Smooth muscle cell (in vitro differentiated cells): ENCODE measurements around the gene SNAPC5. TPM values are rescaled to one million over a fixed set of nuclear protein-coding genes. Genes with fewer than 3 reads are reported as not detected.

ENCODE experiments used
- DNase-seq: peaks from one replicate; lab custom pipeline; 2025; ENCODE audit not compliant: unreplicated experiment; lab: John Stamatoyannopoulos, UW
- H2AFZ ChIP-seq: fragments of 200-600 bp; sonication (generic); 2 replicates; pipeline ENCODE4 v1.6.0; 2016; ENCODE audit warnings: antibody characterized with exemption, low read depth, mild to moderate bottlenecking
- H3F3A ChIP-seq: fragments of 200-600 bp; sonication (generic); 2 replicates; pipeline ENCODE4 v1.6.0; 2017; ENCODE audit warnings: antibody characterized with exemption, low read depth
- H3K27ac ChIP-seq: fragments of 200-600 bp; sonication (generic); 2 replicates; pipeline ENCODE4 v1.5.1; 2016; ENCODE audit warnings: low read depth, mild to moderate bottlenecking
- H3K27me3 ChIP-seq: fragments of 200-600 bp; sonication (generic); 2 replicates; pipeline ENCODE4 v1.6.1; 2016; ENCODE audit warnings: low read depth, mild to moderate bottlenecking
- H3K36me3 ChIP-seq: fragments of 200-600 bp; sonication (generic); 2 replicates; pipeline ENCODE4 v1.5.1; 2016; ENCODE audit warnings: low read depth
- H3K4me1 ChIP-seq: fragments of 200-600 bp; sonication (generic); 2 replicates; pipeline ENCODE4 v1.5.1; 2016; ENCODE audit warnings: low read depth
- H3K4me2 ChIP-seq: fragments of 200-600 bp; sonication (generic); 2 replicates; pipeline ENCODE4 v1.6.0; 2016; ENCODE audit warnings: mild to moderate bottlenecking
- H3K4me3 ChIP-seq: fragments of 200-600 bp; sonication (generic); 2 replicates; pipeline ENCODE4 v1.5.1; 2016; ENCODE audit warnings: mild to moderate bottlenecking
- H3K79me2 ChIP-seq: fragments of 200-600 bp; sonication (generic); 2 replicates; pipeline ENCODE4 v1.6.0; 2016; ENCODE audit warnings: low read depth, mild to moderate bottlenecking
- H3K9ac ChIP-seq: fragments of 200-600 bp; sonication (generic); 2 replicates; pipeline ENCODE4 v1.6.0; 2016; ENCODE audit warnings: low read depth
- H3K9me3 ChIP-seq: fragments of 200-600 bp; sonication (generic); replicated peaks from 2 replicates; pipeline ENCODE4 v1.5.1; 2016; ENCODE audit warnings: low read depth
- H4K20me1 ChIP-seq: fragments of 200-600 bp; sonication (generic); 2 replicates; pipeline ENCODE4 v1.6.0; 2016; ENCODE audit warnings: low read depth
- WGBS: methylation state at CpG from one replicate; pipeline ENCODE4 v1.1.7; 2016; ENCODE audit warnings: low lambda C conversion rate; 5-methylcytosine and 5-hydroxymethylcytosine counted together
- polyA plus RNA-seq: library from polyadenylated mRNA; unstranded; fragments of >200 nt; fragmentation: Nextera tagmentation; extraction: Ambion mirVana; gene quantifications from 2 replicates; pipeline ENCODE4 v1.2.1, GENCODE V29; 2016
- total RNA-seq: library from RNA; depleted of rRNA; stranded (reverse); fragments of >200 nt; gene quantifications from 2 replicates; pipeline ENCODE4 v1.2.3, GENCODE V29; 2014
- TF ChIP-seq, protein P1 (sequence below): fragments of 200-600 bp; sonication (generic); IDR thresholded peaks from 2 replicates; pipeline ENCODE4 v1.5.1; 2017; ENCODE audit warnings: borderline replicate concordance, mild to moderate bottlenecking, antibody characterized with exemption; ENCODE audit not compliant: insufficient read depth, poor library complexity, severe bottlenecking

The SNAPC5 gene
- total and polyA plus RNA-seq, 2 experiments from 2014 or later = 19.1 to 27.0 TPM

DNA sequence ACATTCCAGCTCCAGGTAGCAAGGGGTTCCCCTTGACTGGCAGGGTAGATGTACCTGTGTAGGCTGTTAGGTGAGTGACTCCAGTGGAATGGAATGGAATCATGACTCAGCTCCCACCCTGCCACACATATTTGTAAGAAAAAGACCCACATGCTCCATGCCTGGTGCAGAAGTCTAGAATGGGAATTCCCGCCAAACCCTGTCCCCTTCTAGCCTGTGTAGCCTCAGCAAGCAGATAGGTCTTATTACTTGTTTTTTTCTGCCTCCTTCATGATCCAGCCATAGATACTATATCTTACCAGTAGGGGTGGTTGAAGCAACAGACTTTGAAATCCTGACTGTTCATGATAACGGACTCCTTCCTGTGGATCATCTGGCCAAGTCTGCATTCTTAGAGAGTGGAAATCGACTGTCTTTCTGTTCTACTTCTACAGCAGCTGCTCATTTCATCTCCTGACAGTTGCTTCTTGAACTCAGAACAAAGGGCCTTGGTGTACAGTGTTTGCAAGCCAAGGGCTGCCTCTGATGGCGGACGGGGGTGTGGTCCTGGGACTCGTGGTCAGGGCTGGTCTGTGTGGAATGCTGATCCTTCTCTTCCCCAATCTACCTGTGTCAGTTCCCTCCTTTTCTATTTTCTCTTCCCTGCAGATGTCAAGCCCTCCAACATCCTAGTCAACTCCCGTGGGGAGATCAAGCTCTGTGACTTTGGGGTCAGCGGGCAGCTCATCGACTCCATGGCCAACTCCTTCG is 16.3 kb downstream of the SNAPC5 start:
- H3K79me2 ChIP-seq = no peaks in the 10 kb centered on the region
- TF ChIP-seq, protein P1, sequence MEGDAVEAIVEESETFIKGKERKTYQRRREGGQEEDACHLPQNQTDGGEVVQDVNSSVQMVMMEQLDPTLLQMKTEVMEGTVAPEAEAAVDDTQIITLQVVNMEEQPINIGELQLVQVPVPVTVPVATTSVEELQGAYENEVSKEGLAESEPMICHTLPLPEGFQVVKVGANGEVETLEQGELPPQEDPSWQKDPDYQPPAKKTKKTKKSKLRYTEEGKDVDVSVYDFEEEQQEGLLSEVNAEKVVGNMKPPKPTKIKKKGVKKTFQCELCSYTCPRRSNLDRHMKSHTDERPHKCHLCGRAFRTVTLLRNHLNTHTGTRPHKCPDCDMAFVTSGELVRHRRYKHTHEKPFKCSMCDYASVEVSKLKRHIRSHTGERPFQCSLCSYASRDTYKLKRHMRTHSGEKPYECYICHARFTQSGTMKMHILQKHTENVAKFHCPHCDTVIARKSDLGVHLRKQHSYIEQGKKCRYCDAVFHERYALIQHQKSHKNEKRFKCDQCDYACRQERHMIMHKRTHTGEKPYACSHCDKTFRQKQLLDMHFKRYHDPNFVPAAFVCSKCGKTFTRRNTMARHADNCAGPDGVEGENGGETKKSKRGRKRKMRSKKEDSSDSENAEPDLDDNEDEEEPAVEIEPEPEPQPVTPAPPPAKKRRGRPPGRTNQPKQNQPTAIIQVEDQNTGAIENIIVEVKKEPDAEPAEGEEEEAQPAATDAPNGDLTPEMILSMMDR = no peak
- peaks cover 90% of the 10 kb centered on the region for H4K20me1 ChIP-seq
- H3K9me3 ChIP-seq = no peaks in the 10 kb centered on the region
- peaks cover 3% of the 10 kb centered on the region for H3F3A ChIP-seq
- DNase-seq = no peak
- H3K9ac ChIP-seq = no peak overlapping the region
- no peak overlapping the region for H2AFZ ChIP-seq
- WGBS = 73% methylated on average over 10 of the region's 10 CpGs
- peaks cover 6% of the 10 kb centered on the region for H3K36me3 ChIP-seq
- H3K4me2 ChIP-seq = peak overlapping the region; percentile 54
- H3K4me1 ChIP-seq = no peaks in the 10 kb centered on the region
- peak overlapping the region; percentile 30 for H3K27ac ChIP-seq
- no peaks in the 10 kb centered on the region for H3K27me3 ChIP-seq
- no peak overlapping the region for H3K4me3 ChIP-seq

DNA sequence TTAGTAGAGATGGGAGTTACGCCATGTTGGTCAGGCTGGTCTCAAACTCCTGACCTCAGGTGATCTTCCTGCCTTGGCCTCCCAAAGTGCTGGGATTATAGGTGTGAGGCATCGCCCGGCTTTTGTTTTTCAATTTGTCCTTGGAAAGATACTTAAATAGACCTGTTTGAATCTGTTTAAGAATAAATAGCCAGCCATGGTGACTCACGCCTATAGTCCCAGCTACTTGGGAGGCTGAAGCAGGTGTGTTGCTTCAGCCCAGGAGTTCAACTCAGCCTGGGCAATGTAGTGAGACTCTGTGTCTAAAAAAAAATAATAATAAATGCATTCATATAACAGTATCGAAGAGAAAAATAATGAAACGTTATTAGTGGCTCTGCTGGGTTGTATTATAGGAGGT is 17.3 kb downstream of the SNAPC5 start:
- Histone ChIP-seq H3K9me3 (no peaks in the 10 kb centered on the region), H3K4me1 (no peaks in the 10 kb centered on the region), H4K20me1 (peaks cover 92% of the 10 kb centered on the region), H3K4me3 (no peak overlapping the region), H3F3A (peaks cover 3% of the 10 kb centered on the region), H3K4me2 (no peak overlapping the region), H3K27ac (peak overlapping the region; percentile 66), H3K36me3 (no peaks in the 10 kb centered on the region), H3K27me3 (no peaks in the 10 kb centered on the region), H2AFZ (no peak overlapping the region), H3K9ac (no peak overlapping the region), H3K79me2 (no peaks in the 10 kb centered on the region)
- TF ChIP-seq, protein P1 = no peak
- DNase-seq = no peak
- 98% methylated on average over 6 of the region's 6 CpGs for WGBS

DNA sequence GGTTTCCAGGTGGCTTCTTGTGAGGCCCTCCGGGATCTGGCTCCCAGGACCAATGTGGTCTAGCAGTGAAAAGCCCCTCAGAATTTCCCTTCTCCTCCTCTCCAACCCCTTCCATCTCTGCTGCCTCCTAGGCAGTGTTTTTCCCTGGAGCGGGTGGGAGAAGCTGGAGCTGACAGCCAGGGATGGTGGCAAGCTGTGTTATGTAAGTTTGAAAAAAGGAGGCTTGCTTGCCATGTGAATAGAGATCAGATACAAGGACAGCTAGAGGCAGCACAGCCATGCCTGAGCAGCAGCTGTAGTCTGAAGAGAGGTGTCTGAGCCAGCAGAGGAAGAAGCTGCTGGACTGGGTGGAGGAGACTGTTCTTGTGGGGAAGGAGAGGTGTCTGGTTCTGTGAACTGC is 20.6 kb downstream of the SNAPC5 start:
- H3K27ac ChIP-seq = no peak overlapping the region
- WGBS = 100% methylated on average over 2 of the region's 2 CpGs

More for the DNA sequence above, 20.6 kb downstream of the SNAPC5 start:
- TF ChIP-seq, protein P1 = no peak
- Histone ChIP-seq H3K4me3 (no peak overlapping the region), H3K9me3 (no peaks in the 10 kb centered on the region), H3K36me3 (no peaks in the 10 kb centered on the region), H2AFZ (no peak overlapping the region), H3F3A (peaks cover 3% of the 10 kb centered on the region), H4K20me1 (peaks cover 82% of the 10 kb centered on the region), H3K4me2 (no peak overlapping the region), H3K79me2 (no peaks in the 10 kb centered on the region), H3K9ac (no peak overlapping the region), H3K27me3 (no peaks in the 10 kb centered on the region), H3K4me1 (peaks cover 6% of the 10 kb centered on the region)
- no peak for DNase-seq
